ENCODE results near the gene PCED1B. TPM values are rescaled to one million over a fixed set of nuclear protein-coding genes. Genes with fewer than 3 reads are reported as not detected.

The PCED1B gene
- polyA plus RNA-seq, 1 donor (not counting 4 experiments of a cell fraction or from before 2014, with no cell fraction given): 3.2 TPM

DNA sequence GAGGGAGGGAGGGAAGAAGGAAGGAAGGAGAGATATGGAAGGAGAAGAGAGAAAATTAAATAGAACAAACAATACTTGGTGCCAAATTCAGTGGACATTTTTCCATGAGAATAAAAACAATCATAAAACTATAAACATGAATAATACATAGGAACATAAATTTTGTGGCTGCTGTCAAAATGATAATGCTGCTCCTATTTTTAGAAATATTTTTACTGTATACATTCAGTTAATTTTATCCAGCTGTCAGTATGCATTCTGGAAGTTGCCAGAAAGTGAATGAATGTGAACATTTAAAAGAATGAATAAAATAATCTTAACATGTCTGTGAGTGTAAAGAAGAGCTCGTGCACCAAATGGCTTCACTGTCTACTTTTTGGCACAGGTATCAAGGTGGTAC, 13.9 kb upstream of the PCED1B start:
- Histone ChIP-seq H3K9ac (ENCODE audit: control insufficient read depth, extremely low read depth, insufficient read depth, low read length) (no peak overlapping the region), H3K27ac (ENCODE audit: control insufficient read depth, insufficient read depth, low read length) (no peak overlapping the region), H3K9me3 (ENCODE audit: control insufficient read depth, low read depth, low read length) (no peaks in the 10 kb centered on the region), H3K4me1 (ENCODE audit: control insufficient read depth, extremely low read depth, insufficient read depth, low read length) (no peaks in the 10 kb centered on the region), H3K36me3 (ENCODE audit: control insufficient read depth in 2 of 2, extremely low read depth in 1 of 2, insufficient read depth in 2 of 2, low read length in 2 of 2) (no peaks in the 10 kb centered on the region), H3K79me2 (ENCODE audit: control insufficient read depth, insufficient read depth, low read length) (no peaks in the 10 kb centered on the region), H2AFZ (ENCODE audit: control insufficient read depth, low read length) (no peak overlapping the region), H4K20me1 (ENCODE audit: control insufficient read depth, extremely low read depth, insufficient read depth, low read length) (no peaks in the 10 kb centered on the region), H3K4me2 (ENCODE audit: control insufficient read depth, extremely low read depth, insufficient read depth, low read depth, low read length) (no peak overlapping the region), H3K27me3 (ENCODE audit: control insufficient read depth, extremely low read depth, insufficient read depth, low read length) (no peaks in the 10 kb centered on the region), H3K4me3 (ENCODE audit: control insufficient read depth in 2 of 3, extremely low read depth in 1 of 3, insufficient read depth in 2 of 3, low read depth in 1 of 3, low read length in 3 of 3) (no peak overlapping the region), H3K9me1 (ENCODE audit: control insufficient read depth, extremely low read depth, insufficient read depth, low read length) (no peaks in the 10 kb centered on the region)
- TF ChIP-seq EZH2 (IDR thresholded peaks at IDR 0.05; ENCODE audit: low read length) (no peak), CTCF (optimal IDR thresholded peaks at IDR 0.05 in 1 of 3, IDR thresholded peaks at IDR 0.05 in 1 of 3, conservative IDR thresholded peaks at IDR 0.05 in 1 of 3; ENCODE audit: extremely low read depth in 1 of 3, insufficient read depth in 2 of 3, low read length in 3 of 3) (no peak)
- no peak for FAIRE-seq
- no peak for DNase-seq (ENCODE audit: low read depth, low spot score)
- dilution Hi-C loops (cut with MboI; ENCODE audit: extremely low pct_ligation_motif_present, low sequenced_read_pairs): no loop called here

GRCh38 chr12:47066278-47067025, 13.0 kb upstream of the PCED1B start:
- no peaks in the 10 kb centered on the region for H3K79me2 ChIP-seq (ENCODE audit: control insufficient read depth, insufficient read depth, low read length)
- no peak overlapping the region for H3K9ac ChIP-seq (ENCODE audit: control insufficient read depth, extremely low read depth, insufficient read depth, low read length)
- no peak for FAIRE-seq
- DNase-seq (ENCODE audit: low read depth, low spot score): no peak
- no peak overlapping the region for H3K4me3 ChIP-seq (ENCODE audit: control insufficient read depth in 2 of 3, extremely low read depth in 1 of 3, insufficient read depth in 2 of 3, low read depth in 1 of 3, low read length in 3 of 3)
- H3K4me2 ChIP-seq (ENCODE audit: control insufficient read depth, extremely low read depth, insufficient read depth, low read depth, low read length): no peak overlapping the region
- no peaks in the 10 kb centered on the region for H4K20me1 ChIP-seq (ENCODE audit: control insufficient read depth, extremely low read depth, insufficient read depth, low read length)
- no peak overlapping the region for H2AFZ ChIP-seq (ENCODE audit: control insufficient read depth, low read length)
- no peaks in the 10 kb centered on the region for H3K36me3 ChIP-seq (ENCODE audit: control insufficient read depth in 2 of 2, extremely low read depth in 1 of 2, insufficient read depth in 2 of 2, low read length in 2 of 2)
- H3K27ac ChIP-seq (ENCODE audit: control insufficient read depth, insufficient read depth, low read length): no peak overlapping the region
- no peak for TF ChIP-seq CTCF (optimal IDR thresholded peaks at IDR 0.05 in 1 of 3, IDR thresholded peaks at IDR 0.05 in 1 of 3, conservative IDR thresholded peaks at IDR 0.05 in 1 of 3; ENCODE audit: extremely low read depth in 1 of 3, insufficient read depth in 2 of 3, low read length in 3 of 3)
- H3K27me3 ChIP-seq (ENCODE audit: control insufficient read depth, extremely low read depth, insufficient read depth, low read length): no peaks in the 10 kb centered on the region
- H3K4me1 ChIP-seq (ENCODE audit: control insufficient read depth, extremely low read depth, insufficient read depth, low read length): no peaks in the 10 kb centered on the region
- H3K9me3 ChIP-seq (ENCODE audit: control insufficient read depth, low read depth, low read length): no peaks in the 10 kb centered on the region
- dilution Hi-C loops (cut with MboI; ENCODE audit: extremely low pct_ligation_motif_present, low sequenced_read_pairs): no loop called here
- no peaks in the 10 kb centered on the region for H3K9me1 ChIP-seq (ENCODE audit: control insufficient read depth, extremely low read depth, insufficient read depth, low read length)

All from keratinocyte (primary cell).